ENCODE results near the gene CCL28.
"Not testable (repeated sequence)": the region's sequence is repeated elsewhere in the genome, so short reads cannot be mapped to it uniquely, and the experiment has no call there.

The CCL28 gene

GRCh38 chr5:43409809-43410271, 2.4 kb downstream of the CCL28 start:
- DNase-seq: no peak

- DNase-seq: not testable (repeated sequence)
Observed at GRCh38 chr5:43402524-43403066, 9.6 kb downstream of the CCL28 start.

GRCh38 chr5:43401827-43402226, 10.4 kb downstream of the CCL28 start:
- peak; percentile 18 to 27 for DNase-seq

GRCh38 chr5:43400082-43400481, 12.1 kb downstream of the CCL28 start:
- DNase-seq: peak in 1 of 2 experiments; percentile 15

- DNase-seq: no peak
Observed at GRCh38 chr5:43396762-43397304, 15.4 kb downstream of the CCL28 start.

GRCh38 chr5:43390471-43390870, 21.7 kb downstream of the CCL28 start:
- DNase-seq: no peak

- DNase-seq: peak; percentile 64 to 96
Observed at GRCh38 chr5:43389679-43390329, 22.4 kb downstream of the CCL28 start.

GRCh38 chr5:43386960-43387362, 25.2 kb downstream of the CCL28 start:
- no peak for DNase-seq

GRCh38 chr5:43376496-43377140, 35.6 kb downstream of the CCL28 start:
- DNase-seq: no peak

- no peak for DNase-seq
Observed at GRCh38 chr5:43371821-43372220, 40.4 kb downstream of the CCL28 start.

- no peak for DNase-seq
Observed at GRCh38 chr5:43370352-43370751, 41.8 kb downstream of the CCL28 start.

GRCh38 chr5:43369651-43370050, 42.5 kb downstream of the CCL28 start:
- DNase-seq: no peak

- DNase-seq: no peak
Observed at GRCh38 chr5:43367909-43368669, 44.1 kb downstream of the CCL28 start.

- no peak for DNase-seq
Observed at GRCh38 chr5:43367453-43367852, 44.7 kb downstream of the CCL28 start.

- DNase-seq: not testable (repeated sequence)
Observed at GRCh38 chr5:43366680-43367246, 45.4 kb downstream of the CCL28 start.

GRCh38 chr5:43365155-43365554, 47.0 kb downstream of the CCL28 start:
- DNase-seq: not testable (repeated sequence)

- DNase-seq: no peak
Observed at GRCh38 chr5:43363445-43364152, 48.6 kb downstream of the CCL28 start.

- no peak for DNase-seq
Observed at GRCh38 chr5:43362725-43363435, 49.3 kb downstream of the CCL28 start.

- DNase-seq: no peak
Observed at GRCh38 chr5:43358726-43359125, 53.5 kb downstream of the CCL28 start.

- DNase-seq: no peak
Observed at GRCh38 chr5:43358301-43358700, 53.9 kb downstream of the CCL28 start.

- DNase-seq: no peak
Observed at GRCh38 chr5:43357878-43358281, 54.3 kb downstream of the CCL28 start.

GRCh38 chr5:43357067-43357466, 55.1 kb downstream of the CCL28 start:
- no peak for DNase-seq
